Gastrocnemius medialis (tissue), 4 donors: ENCODE measurements around the gene VRK3. TPM values are rescaled to one million over a fixed set of nuclear protein-coding genes. Genes with fewer than 3 reads are reported as not detected.

Experiments used
- ATAC-seq, 2 donors: fragments of 150-250 bp; one replicate each; pipeline ENCODE4 v1.9.1; 2016
- DNase-seq, 2 donors: peaks; one replicate each; pipeline ENCODE4 v3.0.0-alpha.2; 2019
- H3K27ac ChIP-seq, 4 donors: fragments of 200-600 bp; sonication (generic); 1 replicate in 1 of 4; 2 replicates in 3 of 4; pipeline ENCODE4 v1.5.1; 2016 to 2018; ENCODE audit warnings: mild to moderate bottlenecking in 2 of 4, moderate library complexity in 1 of 4
- H3K27me3 ChIP-seq, 3 donors: fragments of 200-600 bp; sonication (generic) in 2 of 3; 1 replicate in 1 of 3; 2 replicates in 2 of 3; pipeline versions ENCODE4 v1.5.1 to v1.6.0; 2016 to 2019; ENCODE audit warnings: mild to moderate bottlenecking in 1 of 3, moderate library complexity in 1 of 3
- H3K36me3 ChIP-seq, 2 donors: fragments of 200-600 bp; sonication (generic) in 1 of 2; one replicate each; pipeline ENCODE4 v1.5.1; 2017 to 2018
- H3K4me1 ChIP-seq, 2 donors: fragments of 200-600 bp; sonication (generic) in 1 of 2; one replicate each; pipeline ENCODE4 v1.5.1; 2016 to 2017; ENCODE audit warnings: mild to moderate bottlenecking in 2 of 2
- H3K4me3 ChIP-seq, 4 donors: fragments of 200-600 bp; sonication (generic) in 3 of 4; 1 replicate in 1 of 4; 2 replicates in 3 of 4; pipeline ENCODE4 v1.5.1; 2016 to 2019; ENCODE audit warnings: mild to moderate bottlenecking in 2 of 4
- H3K9me3 ChIP-seq, 3 donors: fragments of 200-600 bp; sonication (generic) in 2 of 3; 1 replicate in 1 of 3; 2 replicates in 2 of 3; pipeline ENCODE4 v1.5.1; 2016 to 2019
- CTCF ChIP-seq, 5 experiments: fragments of 450-650 bp in 3 of 5; fragments of 200-600 bp in 2 of 5; sonication (generic) in 2 of 5; IDR thresholded peaks in 4 of 5; conservative IDR thresholded peaks in 1 of 5; 1 replicate in 4 of 5; 2 replicates in 1 of 5; pipeline ENCODE4 v1.5.1; 2016 to 2019; ENCODE audit warnings: antibody characterized with exemption in 5 of 5, mild to moderate bottlenecking in 3 of 5, moderate library complexity in 3 of 5
- POLR2A ChIP-seq, 2 donors: fragments of 450-650 bp; IDR thresholded peaks; one replicate each; pipeline ENCODE4 v1.6.1; 2017; ENCODE audit warnings: antibody characterized with exemption in 2 of 2, mild to moderate bottlenecking in 2 of 2, moderate library complexity in 2 of 2
- in situ Hi-C, 4 donors: fragments of 200-750 bp; cut with MboI; loops; one replicate each; pipeline versions ENCODE4 v1.15.0 to v1.8.0; 2017; ENCODE audit warnings: low sequenced_read_pairs in 4 of 4
- intact Hi-C: fragments of 100-400 bp; cut with DNase I; formaldehyde crosslinking; loops from one replicate; pipeline ENCODE4 v1.15.1; 2023; ENCODE audit warnings: low total_unique reads
- total RNA-seq, 4 donors: library from RNA; depleted of rRNA; stranded (reverse); fragments of >200 nt; gene quantifications; one replicate each; pipeline versions ENCODE4 v1.1.0 to v1.2.3, GENCODE V29; 2016

The VRK3 gene
- total RNA-seq, 4 donors from 2014 or later = 36.0 to 52.8 (median 39.9) TPM

GRCh38 chr19:49931293-49932040, 93.7 kb downstream of the VRK3 start:
- intact Hi-C loops = loop anchor here (5.0 kb wide), 1 partner anchor 71 kb away; no protein-coding TSS in a partner anchor

GRCh38 chr19:49930483-49931011, 94.6 kb downstream of the VRK3 start:
- H3K36me3 ChIP-seq = peaks cover 0 to 5% of the 10 kb centered on the region in 2 donors
- in situ Hi-C loops (loop anchor here in 3 of 4 donors (25.0 kb wide), 1 partner anchor 207 kb away; no protein-coding TSS in a partner anchor), intact Hi-C loops (loop anchor here (5.0 kb wide), 1 partner anchor 72 kb away; no protein-coding TSS in a partner anchor)
- DNase-seq = peak in 1 of 2 donors; percentile 34
- peak overlapping the region; percentile 95 to 98 (median 96) for H3K27ac ChIP-seq
- TF ChIP-seq CTCF (IDR thresholded peaks at IDR 0.05 in 4 of 5, conservative IDR thresholded peaks at IDR 0.05 in 1 of 5) (no peak), POLR2A (IDR thresholded peaks at IDR 0.05) (no peak)
- H3K4me1 ChIP-seq = peaks cover 18 to 28% of the 10 kb centered on the region in 2 donors
- no peaks in the 10 kb centered on the region for H3K9me3 ChIP-seq
- ATAC-seq = no peak
- no peaks in the 10 kb centered on the region for H3K27me3 ChIP-seq
- H3K4me3 ChIP-seq = peak overlapping the region; percentile 80 to 97 (median 92)

More at GRCh38 chr19:49931293-49932040, 93.7 kb downstream of the VRK3 start:
- H3K4me3 ChIP-seq = no peak overlapping the region
- peaks cover 15 to 28% of the 10 kb centered on the region in 2 donors for H3K4me1 ChIP-seq
- no peaks in the 10 kb centered on the region for H3K27me3 ChIP-seq
- in situ Hi-C loops = loop anchor here in 3 of 4 donors (25.0 kb wide), 1 partner anchor 206 kb away; no protein-coding TSS in a partner anchor
- ATAC-seq (no peak), DNase-seq (no peak)
- TF ChIP-seq CTCF (IDR thresholded peaks at IDR 0.05 in 4 of 5, conservative IDR thresholded peaks at IDR 0.05 in 1 of 5) (no peak), POLR2A (IDR thresholded peaks at IDR 0.05) (no peak)
- peak overlapping the region in 1 of 4 donors; percentile 96 for H3K27ac ChIP-seq
- no peaks in the 10 kb centered on the region for H3K9me3 ChIP-seq
- H3K36me3 ChIP-seq = peaks cover 0 to 5% of the 10 kb centered on the region in 2 donors

- H3K27ac ChIP-seq = peak overlapping the region; percentile 95 to 98 (median 96)
- TF ChIP-seq CTCF (IDR thresholded peaks at IDR 0.05 in 4 of 5, conservative IDR thresholded peaks at IDR 0.05 in 1 of 5) = peak in 1 of 5 experiments; percentile 29
- peak; percentile 67 to 86 for TF ChIP-seq POLR2A (IDR thresholded peaks at IDR 0.05)
- peaks cover 24 to 29% of the 10 kb centered on the region in 2 donors for H3K4me1 ChIP-seq
- no peaks in the 10 kb centered on the region for H3K27me3 ChIP-seq
- ATAC-seq = peak; percentile 91 to 95
- H3K36me3 ChIP-seq = peaks cover 0 to 5% of the 10 kb centered on the region in 2 donors
- in situ Hi-C loops (loop anchor here in 3 of 4 donors (25.0 kb wide), 1 partner anchor 207 kb away; no protein-coding TSS in a partner anchor), intact Hi-C loops (loop anchor here (1.0 to 5.0 kb wide), 2 partner anchors 72 to 95 kb away; partner anchors contain the start of gene VRK3)
- DNase-seq = peak; percentile 91 to 95
- H3K4me3 ChIP-seq = peak overlapping the region; percentile 80 to 97 (median 92)
- no peaks in the 10 kb centered on the region for H3K9me3 ChIP-seq
Measured at GRCh38 chr19:49929611-49930482, 95.3 kb downstream of the VRK3 start.

- intact Hi-C loops = loop anchor here (1.0 kb wide), 1 partner anchor 96 kb away; the partner anchor contains the start of gene VRK3
- peaks cover 0 to 12% of the 10 kb centered on the region in 2 donors for H3K36me3 ChIP-seq
- peak within 1 kb of the TSS; percentile 80 to 97 (median 92) for H3K4me3 ChIP-seq
- peaks cover 24 to 36% of the 10 kb centered on the region in 2 donors for H3K4me1 ChIP-seq
- H3K27me3 ChIP-seq = no peaks in the 10 kb centered on the region
- H3K27ac ChIP-seq = peak within 1 kb of the TSS; percentile 95 to 98 (median 96)
- peak; percentile 71 to 76 for ATAC-seq
- in situ Hi-C loops = loop anchor here in 3 of 4 donors (25.0 kb wide), 1 partner anchor 208 kb away; no protein-coding TSS in a partner anchor
- TF ChIP-seq POLR2A (IDR thresholded peaks at IDR 0.05) (no peak), CTCF (IDR thresholded peaks at IDR 0.05 in 4 of 5, conservative IDR thresholded peaks at IDR 0.05 in 1 of 5) (peak in 1 of 5 experiments; percentile 16)
- peak; percentile 66 to 82 for DNase-seq
- no peaks in the 10 kb centered on the region for H3K9me3 ChIP-seq
Measured at GRCh38 chr19:49929121-49929610, 96.0 kb downstream of the VRK3 start, which contains the start of the genes ATF5 and NUP62. Gene ATF5, plus strand, starts transcription at chr19:49929205. Its CDS starts 1,646 bp downstream, at chr19:49930851. Gene NUP62, minus strand, starts transcription at chr19:49929504. Its CDS starts 19,697 bp downstream, at chr19:49909807.
